Endodermal cell (in vitro differentiated cells): ENCODE results near the gene SSBP3. TPM values are rescaled to one million over a fixed set of nuclear protein-coding genes. Genes with fewer than 3 reads are reported as not detected.

Experiments
- DNase-seq: peaks from one replicate; pipeline ENCODE4 v3.0.0-alpha.2; 2017
- H3K27ac ChIP-seq: 2 replicates; pipeline ENCODE4 v1.5.1; 2013; ENCODE audit warnings: mild to moderate bottlenecking, low read depth, low read length, moderate library complexity
- H3K27me3 ChIP-seq: 2 replicates; pipeline ENCODE4 v1.6.1; 2013; ENCODE audit warnings: mild to moderate bottlenecking, low read length, moderate library complexity; ENCODE audit not compliant: insufficient read depth, control insufficient read depth, poor library complexity, severe bottlenecking
- H3K36me3 ChIP-seq: 2 replicates; pipeline ENCODE4 v1.7.0; 2013; ENCODE audit warnings: mild to moderate bottlenecking, low read length, moderate library complexity; ENCODE audit not compliant: control insufficient read depth, insufficient read depth
- H3K4me1 ChIP-seq: one replicate; pipeline ENCODE4 v1.7.0; 2013; ENCODE audit warnings: low read length; ENCODE audit not compliant: control insufficient read depth, insufficient read depth
- H3K4me3 ChIP-seq: 2 replicates; pipeline ENCODE4 v1.5.1; 2013; ENCODE audit warnings: mild to moderate bottlenecking, low read length, moderate library complexity
- H3K9ac ChIP-seq: 2 replicates; pipeline ENCODE4 v1.6.1; 2013; ENCODE audit warnings: mild to moderate bottlenecking, low read length, moderate library complexity; ENCODE audit not compliant: poor library complexity, severe bottlenecking; ENCODE audit errors: extremely low read depth
- H3K9me3 ChIP-seq: 2 replicates; pipeline ENCODE4 v1.6.1; 2013; ENCODE audit warnings: mild to moderate bottlenecking, low read length, moderate library complexity; ENCODE audit not compliant: control insufficient read depth
- H3K27ac Mint-ChIP-seq: 2 replicates; pipeline ENCODE4 v1.8.0; 2020; ENCODE audit warnings: mixed read lengths
- H3K27me3 Mint-ChIP-seq: 2 replicates; pipeline ENCODE4 v1.8.0; 2021; ENCODE audit warnings: mild to moderate bottlenecking, mixed read lengths; ENCODE audit not compliant: insufficient read depth
- H3K36me3 Mint-ChIP-seq: 2 replicates; pipeline ENCODE4 v1.8.0; 2020; ENCODE audit warnings: low read depth, mixed read lengths
- H3K4me1 Mint-ChIP-seq: 2 replicates; pipeline ENCODE4 v1.8.0; 2020; ENCODE audit warnings: mixed read lengths
- H3K4me3 Mint-ChIP-seq: 2 replicates; pipeline ENCODE4 v1.8.0; 2020; ENCODE audit warnings: mild to moderate bottlenecking, moderate library complexity, mixed read lengths
- H3K9me3 Mint-ChIP-seq: 2 replicates; pipeline ENCODE4 v1.8.0; 2020; ENCODE audit warnings: mild to moderate bottlenecking, mixed read lengths
- CTCF ChIP-seq: fragments of 200-600 bp; sonication (generic); conservative IDR thresholded peaks from 2 replicates; pipeline ENCODE4 v1.5.0; 2021; ENCODE audit warnings: antibody characterized with exemption, mild to moderate bottlenecking
- WGBS, 2 experiments: methylation state at CpG; one replicate each; pipeline versions ENCODE4 v1.1.5 to v1.1.7; 2013; ENCODE audit warnings: missing lambda C conversion rate in 2 of 2, mixed read lengths in 1 of 2; ENCODE audit not compliant: insufficient coverage in 1 of 2, insufficient read length in 1 of 2; 5-methylcytosine and 5-hydroxymethylcytosine counted together
- total RNA-seq, 2 donors: library from RNA; stranded (reverse); fragmentation: NEBNext Ultra II Directional in 1 of 2; extraction: Animal tissue kit (Norgen Biotek cat#: 25700) in 1 of 2; gene quantifications; 2 replicates in 1 of 2; 3 replicates in 1 of 2; pipeline ENCODE4 v1.2.1, GENCODE V29; 2021

SSBP3 gene
- total RNA-seq, 2 donors from 2014 or later = 342 TPM

GRCh38 chr1:54339126-54339525 is 67.1 kb downstream of the SSBP3 start:
- Mint-ChIP-seq H3K27me3 (no peaks in the 10 kb centered on the region), H3K4me3 (no peak overlapping the region), H3K4me1 (peaks cover 81% of the 10 kb centered on the region), H3K27ac (no peak overlapping the region), H3K36me3 (peaks cover 56% of the 10 kb centered on the region), H3K9me3 (no peaks in the 10 kb centered on the region)
- H3K9ac ChIP-seq = no peak overlapping the region
- no peak overlapping the region for H3K4me3 ChIP-seq
- no peaks in the 10 kb centered on the region for H3K9me3 ChIP-seq
- H3K27ac ChIP-seq = no peak overlapping the region
- peaks cover 62% of the 10 kb centered on the region for H3K4me1 ChIP-seq
- peaks cover 87% of the 10 kb centered on the region for H3K36me3 ChIP-seq
- no peak for TF ChIP-seq CTCF
- DNase-seq = no peak
- WGBS, 2 experiments = 75 to 92% methylated on average over 1 to 2 of the region's 2 CpGs
- H3K27me3 ChIP-seq = no peaks in the 10 kb centered on the region

GRCh38 chr1:54338464-54338863 is 67.7 kb downstream of the SSBP3 start:
- peaks cover 80% of the 10 kb centered on the region for H3K4me1 Mint-ChIP-seq
- WGBS, 2 experiments = 87 to 88% methylated on average over 6 to 8 of the region's 8 CpGs
- no peak for DNase-seq
- TF ChIP-seq CTCF = no peak
- Histone ChIP-seq H3K36me3 (peaks cover 84% of the 10 kb centered on the region), H3K27ac (no peak overlapping the region), H3K27me3 (no peaks in the 10 kb centered on the region), H3K9ac (no peak overlapping the region), H3K4me3 (no peak overlapping the region), H3K4me1 (peaks cover 59% of the 10 kb centered on the region), H3K9me3 (no peaks in the 10 kb centered on the region)
- no peaks in the 10 kb centered on the region for H3K9me3 Mint-ChIP-seq
- H3K27me3 Mint-ChIP-seq = no peaks in the 10 kb centered on the region
- peaks cover 54% of the 10 kb centered on the region for H3K36me3 Mint-ChIP-seq
- no peak overlapping the region for H3K4me3 Mint-ChIP-seq
- no peak overlapping the region for H3K27ac Mint-ChIP-seq

GRCh38 chr1:54337928-54338327 is 68.3 kb downstream of the SSBP3 start:
- Mint-ChIP-seq H3K4me3 (no peak overlapping the region), H3K4me1 (peaks cover 80% of the 10 kb centered on the region), H3K36me3 (peaks cover 57% of the 10 kb centered on the region), H3K9me3 (no peaks in the 10 kb centered on the region), H3K27ac (peak overlapping the region; percentile 53), H3K27me3 (no peaks in the 10 kb centered on the region)
- Histone ChIP-seq H3K4me3 (no peak overlapping the region), H3K27me3 (no peaks in the 10 kb centered on the region), H3K27ac (no peak overlapping the region), H3K4me1 (peaks cover 60% of the 10 kb centered on the region), H3K9me3 (no peaks in the 10 kb centered on the region), H3K36me3 (peaks cover 84% of the 10 kb centered on the region), H3K9ac (no peak overlapping the region)
- TF ChIP-seq CTCF = no peak
- 91 to 100% methylated on average over 6 to 7 of the region's 7 CpGs for WGBS, 2 experiments
- no peak for DNase-seq
